ENCODE data around the gene SPON1. TPM values are rescaled to one million over a fixed set of nuclear protein-coding genes. Genes with fewer than 3 reads are reported as not detected.

The SPON1 gene
- 1 to 10 TPM in 1 of 2 experiments, under 1 TPM in 1; 0.96 to 1.4 TPM for total RNA-seq

DNA sequence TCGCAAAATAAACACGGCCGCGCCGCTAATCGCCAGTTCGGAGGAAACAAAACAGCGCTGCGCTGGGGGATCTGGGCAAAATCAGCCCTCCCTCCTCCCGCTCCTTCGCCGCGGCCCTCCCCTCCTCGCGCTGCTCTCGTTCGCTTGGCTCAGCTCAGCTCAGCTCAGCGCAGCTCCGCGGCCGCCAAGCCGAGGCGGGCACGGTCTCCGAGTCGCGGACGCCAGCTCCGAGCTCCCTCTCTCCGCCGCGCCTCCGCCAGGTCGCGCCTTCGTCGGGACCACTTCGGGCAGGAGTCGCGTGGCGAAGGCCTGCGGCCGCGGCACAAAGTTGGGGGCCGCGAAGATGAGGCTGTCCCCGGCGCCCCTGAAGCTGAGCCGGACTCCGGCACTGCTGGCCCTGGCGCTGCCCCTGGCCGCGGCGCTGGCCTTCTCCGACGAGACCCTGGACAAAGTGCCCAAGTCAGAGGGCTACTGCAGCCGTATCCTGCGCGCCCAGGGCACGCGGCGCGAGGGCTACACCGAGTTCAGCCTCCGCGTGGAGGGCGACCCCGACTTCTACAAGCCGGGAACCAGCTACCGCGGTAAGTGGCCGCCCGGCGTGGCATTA lies at the start of gene SPON1:
Gene SPON1, plus strand, starts transcription at position 162 of the 607 bp plus-strand sequence. Its CDS starts 182 bp downstream, at position 344.
- no peak within 1 kb of the TSS for H3K27ac Mint-ChIP-seq
- TF ChIP-seq, protein P1, sequence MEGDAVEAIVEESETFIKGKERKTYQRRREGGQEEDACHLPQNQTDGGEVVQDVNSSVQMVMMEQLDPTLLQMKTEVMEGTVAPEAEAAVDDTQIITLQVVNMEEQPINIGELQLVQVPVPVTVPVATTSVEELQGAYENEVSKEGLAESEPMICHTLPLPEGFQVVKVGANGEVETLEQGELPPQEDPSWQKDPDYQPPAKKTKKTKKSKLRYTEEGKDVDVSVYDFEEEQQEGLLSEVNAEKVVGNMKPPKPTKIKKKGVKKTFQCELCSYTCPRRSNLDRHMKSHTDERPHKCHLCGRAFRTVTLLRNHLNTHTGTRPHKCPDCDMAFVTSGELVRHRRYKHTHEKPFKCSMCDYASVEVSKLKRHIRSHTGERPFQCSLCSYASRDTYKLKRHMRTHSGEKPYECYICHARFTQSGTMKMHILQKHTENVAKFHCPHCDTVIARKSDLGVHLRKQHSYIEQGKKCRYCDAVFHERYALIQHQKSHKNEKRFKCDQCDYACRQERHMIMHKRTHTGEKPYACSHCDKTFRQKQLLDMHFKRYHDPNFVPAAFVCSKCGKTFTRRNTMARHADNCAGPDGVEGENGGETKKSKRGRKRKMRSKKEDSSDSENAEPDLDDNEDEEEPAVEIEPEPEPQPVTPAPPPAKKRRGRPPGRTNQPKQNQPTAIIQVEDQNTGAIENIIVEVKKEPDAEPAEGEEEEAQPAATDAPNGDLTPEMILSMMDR (IDR thresholded peaks at IDR 0.05), result no peak
- H3K36me3 Mint-ChIP-seq (ENCODE audit: low read depth), result no peaks in the 10 kb centered on the region
- peaks cover 41% of the 10 kb centered on the region for H3K27me3 Mint-ChIP-seq
- peaks cover 8% of the 10 kb centered on the region for H3K4me1 Mint-ChIP-seq (ENCODE audit: low read depth)
- peak within 1 kb of the TSS; percentile 65 for H3K4me3 Mint-ChIP-seq
- H3K9me3 Mint-ChIP-seq, result no peaks in the 10 kb centered on the region
- ChIA-PET POLR2A (interaction anchor here (0.5 to 1.0 kb wide), 5 partner anchors 9 to 513 kb away, joined by 3 read pairs; no protein-coding TSS in a partner anchor), CTCF (interaction anchor here (0.7 to 3.8 kb wide), 15 partner anchors 8 to 457 kb away, joined by 3 to 42 read pairs (median 4); no protein-coding TSS in a partner anchor)
- ATAC-seq (peak; percentile 83), DNase-seq (peak; percentile 63)
- intact Hi-C loops (cut with micrococcal nuclease), result loop anchor here (5.0 kb wide), 1 partner anchor 105 kb away; no protein-coding TSS in a partner anchor

DNA sequence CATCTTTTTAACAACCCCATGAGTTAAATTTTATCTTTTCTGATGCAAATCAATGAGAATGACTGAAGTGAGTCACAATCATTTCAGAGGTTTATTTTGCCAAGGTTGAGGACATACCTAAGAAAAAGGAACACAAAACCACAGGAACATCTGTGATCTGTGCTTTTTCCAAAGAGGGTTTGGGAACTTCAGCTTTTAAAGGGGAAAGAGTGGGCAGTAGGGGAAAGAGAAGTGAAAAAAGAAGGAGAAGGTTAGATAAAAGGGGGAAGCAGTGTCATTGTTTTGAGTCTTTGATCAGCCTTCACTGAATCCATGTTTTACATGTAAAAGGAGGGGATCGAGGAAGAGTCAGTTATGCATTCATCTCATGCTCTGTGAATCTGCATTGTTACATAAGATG lies 45.3 kb upstream of the SPON1 start:
- no peak overlapping the region for H3K4me3 Mint-ChIP-seq
- H3K36me3 Mint-ChIP-seq (ENCODE audit: low read depth), result no peaks in the 10 kb centered on the region
- ATAC-seq, result no peak
- no peak for DNase-seq
- ChIA-PET POLR2A (no interaction called here), CTCF (no interaction called here)
- intact Hi-C loops (cut with micrococcal nuclease), result no loop called here
- H3K27me3 Mint-ChIP-seq, result no peaks in the 10 kb centered on the region
- no peaks in the 10 kb centered on the region for H3K9me3 Mint-ChIP-seq
- TF ChIP-seq, protein P1 (IDR thresholded peaks at IDR 0.05), result no peak
- no peak overlapping the region for H3K27ac Mint-ChIP-seq
- peaks cover 5% of the 10 kb centered on the region for H3K4me1 Mint-ChIP-seq (ENCODE audit: low read depth)

DNA sequence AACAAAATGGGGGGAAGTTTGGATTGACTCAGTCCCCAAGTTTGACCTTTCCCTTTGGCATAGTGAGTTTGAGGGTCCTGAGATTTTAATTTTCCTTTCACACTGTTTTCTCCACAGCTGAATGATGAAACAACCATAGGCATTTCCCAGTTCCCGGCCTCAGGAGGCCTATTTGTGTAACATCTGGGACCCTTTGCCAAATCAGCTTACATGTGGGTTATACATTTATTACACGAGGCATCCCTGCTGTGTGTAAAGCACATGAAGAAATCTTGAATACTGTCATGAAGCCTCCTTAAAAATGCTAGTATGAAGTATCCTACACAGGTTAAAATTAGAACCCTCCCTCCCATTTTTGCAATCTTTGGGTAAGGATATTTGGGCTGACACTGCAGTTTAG lies 44.6 kb upstream of the SPON1 start:
- Mint-ChIP-seq H3K27ac (no peak overlapping the region), H3K9me3 (no peaks in the 10 kb centered on the region), H3K4me3 (no peak overlapping the region), H3K36me3 (ENCODE audit: low read depth) (no peaks in the 10 kb centered on the region), H3K27me3 (no peaks in the 10 kb centered on the region), H3K4me1 (ENCODE audit: low read depth) (peaks cover 11% of the 10 kb centered on the region)
- TF ChIP-seq, protein P1 (IDR thresholded peaks at IDR 0.05), result no peak
- CTCF ChIA-PET, result no interaction called here
- POLR2A ChIA-PET, result no interaction called here
- no peak for ATAC-seq
- no peak for DNase-seq
- intact Hi-C loops (cut with micrococcal nuclease), result no loop called here

DNA sequence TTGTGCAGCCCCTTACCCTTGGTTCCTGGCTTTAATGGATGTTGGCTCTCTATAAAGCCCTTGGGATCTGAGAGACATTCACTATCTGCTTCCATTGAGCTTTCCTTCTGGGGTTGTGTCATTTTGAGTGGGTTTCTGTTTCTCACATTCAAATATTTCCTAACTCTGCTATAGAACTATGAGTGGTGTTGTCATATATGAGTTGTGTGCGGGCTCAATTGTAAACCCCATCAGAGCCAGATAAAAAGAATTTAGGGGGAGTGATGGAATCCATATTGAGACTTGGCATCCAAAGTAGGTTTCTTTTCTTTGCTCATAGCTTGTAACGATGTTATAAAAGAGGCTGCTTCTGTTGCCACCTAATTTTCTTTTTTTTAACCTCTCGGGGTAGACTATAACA lies 41.8 kb upstream of the SPON1 start:
- Mint-ChIP-seq H3K36me3 (ENCODE audit: low read depth) (no peaks in the 10 kb centered on the region), H3K4me3 (no peak overlapping the region), H3K4me1 (ENCODE audit: low read depth) (peaks cover 38% of the 10 kb centered on the region), H3K27ac (no peak overlapping the region), H3K27me3 (no peaks in the 10 kb centered on the region), H3K9me3 (no peaks in the 10 kb centered on the region)
- ATAC-seq (no peak), DNase-seq (no peak)
- intact Hi-C loops (cut with micrococcal nuclease), result no loop called here
- TF ChIP-seq, protein P1 (IDR thresholded peaks at IDR 0.05), result no peak
- POLR2A ChIA-PET, result no interaction called here
- CTCF ChIA-PET, result interaction anchor here (1.4 kb wide), 1 partner anchor 228 kb away, joined by 4 read pairs; no protein-coding TSS in a partner anchor

DNA sequence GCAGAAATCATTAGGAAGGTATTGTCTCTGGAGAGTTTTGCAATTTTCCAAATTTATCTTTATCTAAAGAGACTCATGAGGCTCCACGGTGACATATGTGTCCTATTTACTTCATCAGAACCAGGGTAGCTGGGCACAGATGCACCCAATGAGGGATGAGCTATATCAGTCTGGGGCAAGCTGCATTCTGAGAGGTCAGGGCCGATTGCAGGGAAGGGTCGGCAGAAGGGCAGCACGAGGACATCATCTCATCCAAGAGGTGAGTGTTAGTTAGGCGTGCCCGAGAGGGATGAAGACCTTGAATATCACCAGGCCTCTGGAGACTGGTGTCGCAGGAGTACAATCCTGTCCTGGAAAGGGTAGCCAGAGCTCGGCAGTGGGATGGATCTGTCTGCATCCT lies 41.0 kb upstream of the SPON1 start:
- no peak for ATAC-seq
- Mint-ChIP-seq H3K9me3 (no peaks in the 10 kb centered on the region), H3K4me1 (ENCODE audit: low read depth) (peaks cover 38% of the 10 kb centered on the region), H3K27ac (no peak overlapping the region), H3K36me3 (ENCODE audit: low read depth) (no peaks in the 10 kb centered on the region), H3K4me3 (no peak overlapping the region), H3K27me3 (no peaks in the 10 kb centered on the region)
- POLR2A ChIA-PET, result no interaction called here
- intact Hi-C loops (cut with micrococcal nuclease), result no loop called here
- CTCF ChIA-PET, result interaction anchor here (0.6 to 1.4 kb wide), 2 partner anchors 228 to 255 kb away, joined by 3 to 4 read pairs; no protein-coding TSS in a partner anchor
- TF ChIP-seq, protein P1 (IDR thresholded peaks at IDR 0.05), result no peak
- no peak for DNase-seq

All from activated CD8-positive, alpha-beta T cell treated with anti-CD3 and anti-CD28 coated beads for 36 hours (primary cell).